Measurements from ENCODE around the gene IFT172. TPM values are rescaled to one million over a fixed set of nuclear protein-coding genes. Genes with fewer than 3 reads are reported as not detected.

IFT172 gene
- 27.2 and 33.1 TPM in 2 replicates for total RNA-seq

GRCh38 chr2:27489498-27490397, at the start of gene IFT172:
IFT172 (minus strand) TSS chr2:27489743; CDS start chr2:27489653, 90 bp downstream.

DNA sequence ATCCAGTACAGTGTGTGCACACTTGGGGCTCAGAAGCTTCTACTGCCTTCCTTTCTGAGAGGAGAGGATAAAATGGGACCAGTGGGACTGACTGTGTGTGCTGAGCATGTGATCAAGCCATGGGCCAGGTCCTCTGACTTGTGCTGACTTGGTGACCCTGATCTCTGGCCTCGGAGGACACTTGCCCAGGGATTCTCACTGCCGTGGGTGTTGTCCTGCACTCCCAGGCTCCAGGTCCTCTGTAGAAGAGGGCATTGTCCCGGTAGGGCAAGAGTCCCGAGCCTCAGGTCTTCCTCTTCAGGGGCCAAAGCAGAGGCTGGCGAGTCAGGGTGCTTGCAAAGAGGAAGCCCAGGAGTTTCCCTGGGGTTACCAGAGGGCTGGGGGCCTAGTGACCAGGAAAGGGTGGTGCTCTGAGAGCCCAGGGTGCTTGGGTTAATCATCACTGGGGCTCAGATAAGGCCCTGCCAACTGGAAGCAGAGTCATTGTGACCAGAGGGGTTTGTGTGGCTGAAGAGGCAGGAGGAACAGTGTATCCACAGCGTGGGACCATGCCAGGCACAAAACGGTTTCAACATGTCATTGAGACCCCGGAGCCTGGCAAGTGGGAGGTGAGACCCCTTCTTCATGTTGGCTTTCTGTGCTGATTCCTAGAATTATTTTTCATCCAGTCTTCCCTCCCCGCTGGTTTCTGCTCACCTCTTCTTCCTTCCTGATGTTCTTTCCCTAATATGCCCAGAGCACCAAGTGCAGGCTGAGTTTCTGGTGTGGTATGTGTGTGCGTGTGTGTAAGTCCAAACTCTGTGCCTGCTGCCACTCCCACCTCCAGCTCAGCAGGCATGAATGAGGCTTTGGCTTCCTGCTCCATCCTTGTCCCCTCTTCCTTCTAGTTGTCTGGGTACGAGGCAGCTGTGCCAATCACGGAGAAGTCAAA, 7.1 kb upstream of the IFT172 start, which contains the start of gene GCKR:
GCKR (plus strand) TSS at position 483 of the 931 bp plus-strand sequence; CDS start at position 549, 66 bp downstream.

GRCh38 chr2:27494944-27495554, 5.5 kb upstream of the IFT172 start, which contains the start of gene FNDC4:
FNDC4 (minus strand) TSS chr2:27495200; CDS start chr2:27494679, 521 bp downstream.

DNA sequence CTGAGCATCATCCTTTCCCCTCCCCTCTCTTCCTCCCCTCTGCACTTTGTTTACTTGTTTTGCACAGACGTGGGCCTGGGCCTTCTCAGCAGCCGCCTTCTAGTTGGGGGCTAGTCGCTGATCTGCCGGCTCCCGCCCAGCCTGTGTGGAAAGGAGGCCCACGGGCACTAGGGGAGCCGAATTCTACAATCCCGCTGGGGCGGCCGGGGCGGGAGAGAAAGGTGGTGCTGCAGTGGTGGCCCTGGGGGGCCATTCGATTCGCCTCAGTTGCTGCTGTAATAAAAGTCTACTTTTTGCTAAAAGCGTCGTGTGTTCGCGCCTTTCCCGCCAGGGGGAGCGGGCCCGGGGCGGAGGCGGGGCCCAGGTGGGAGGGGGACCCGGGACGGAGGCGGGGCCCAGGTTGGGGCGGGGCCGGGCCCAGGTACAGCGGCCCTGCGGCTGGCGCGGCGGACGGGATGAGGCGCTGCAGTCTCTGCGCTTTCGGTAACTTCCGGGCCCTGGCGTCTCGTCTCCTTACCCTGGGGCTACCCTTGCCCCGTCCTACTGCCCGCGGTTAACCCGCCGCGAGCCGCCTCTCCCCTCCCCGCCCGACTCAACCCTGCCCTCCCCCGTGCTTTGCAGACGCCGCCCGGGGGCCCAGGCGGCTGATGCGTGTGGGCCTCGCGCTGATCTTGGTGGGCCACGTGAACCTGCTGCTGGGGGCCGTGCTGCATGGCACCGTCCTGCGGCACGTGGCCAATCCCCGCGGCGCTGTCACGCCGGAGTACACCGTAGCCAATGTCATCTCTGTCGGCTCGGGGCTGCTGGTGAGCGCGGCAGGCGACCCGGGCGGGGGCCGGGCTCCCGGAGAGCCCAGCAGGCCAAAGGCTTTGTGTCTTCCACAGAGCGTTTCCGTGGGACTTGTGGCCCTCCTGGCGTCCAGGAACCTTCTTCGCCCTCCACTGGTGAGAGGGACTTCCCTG, 47.3 kb downstream of the IFT172 start, which contains the start of gene KRTCAP3:
KRTCAP3 (plus strand) TSS at position 424 of the 962 bp plus-strand sequence; CDS start at position 456, 32 bp downstream.

DNA sequence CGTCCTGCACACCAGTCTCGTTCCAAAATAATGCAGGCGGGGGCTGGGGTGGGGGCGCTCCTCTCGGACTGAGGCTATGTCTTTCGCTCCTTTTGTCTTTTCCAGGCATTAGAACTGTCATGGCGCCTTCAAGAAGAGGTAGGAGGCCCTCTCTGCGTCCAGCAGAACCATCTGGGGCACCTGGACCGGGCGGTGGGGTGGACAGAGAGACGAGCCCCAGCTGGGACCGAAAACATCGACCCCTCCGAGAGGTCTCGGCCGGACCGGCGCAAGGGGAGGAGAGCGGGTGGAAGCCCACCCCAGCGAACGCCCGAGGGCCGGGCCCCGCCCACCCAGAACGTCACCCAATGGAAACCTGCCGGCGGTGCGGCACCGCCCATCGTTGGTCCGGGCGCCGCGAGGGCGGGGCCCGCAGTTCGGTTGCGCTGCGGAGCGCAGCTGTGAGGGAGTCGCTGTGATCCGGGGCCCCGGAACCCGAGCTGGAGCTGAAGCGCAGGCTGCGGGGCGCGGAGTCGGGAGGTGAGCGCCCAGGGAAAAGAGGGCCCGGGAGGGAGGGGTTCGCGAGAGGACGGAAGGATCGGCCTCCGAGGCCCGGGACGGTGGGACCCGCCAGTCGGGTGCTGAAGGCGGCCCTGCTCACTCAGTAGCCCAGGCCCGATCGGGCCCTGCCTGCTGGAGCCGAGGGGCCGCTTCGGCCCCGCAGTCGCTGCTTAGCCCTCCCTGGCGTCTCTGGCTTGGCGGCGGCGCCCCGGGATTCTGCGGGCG, 61.1 kb downstream of the IFT172 start, which contains the start of gene NRBP1:
NRBP1 (plus strand) TSS at position 419 of the 765 bp plus-strand sequence. CDS start 4,643 bp downstream, outside the sequence.

DNA sequence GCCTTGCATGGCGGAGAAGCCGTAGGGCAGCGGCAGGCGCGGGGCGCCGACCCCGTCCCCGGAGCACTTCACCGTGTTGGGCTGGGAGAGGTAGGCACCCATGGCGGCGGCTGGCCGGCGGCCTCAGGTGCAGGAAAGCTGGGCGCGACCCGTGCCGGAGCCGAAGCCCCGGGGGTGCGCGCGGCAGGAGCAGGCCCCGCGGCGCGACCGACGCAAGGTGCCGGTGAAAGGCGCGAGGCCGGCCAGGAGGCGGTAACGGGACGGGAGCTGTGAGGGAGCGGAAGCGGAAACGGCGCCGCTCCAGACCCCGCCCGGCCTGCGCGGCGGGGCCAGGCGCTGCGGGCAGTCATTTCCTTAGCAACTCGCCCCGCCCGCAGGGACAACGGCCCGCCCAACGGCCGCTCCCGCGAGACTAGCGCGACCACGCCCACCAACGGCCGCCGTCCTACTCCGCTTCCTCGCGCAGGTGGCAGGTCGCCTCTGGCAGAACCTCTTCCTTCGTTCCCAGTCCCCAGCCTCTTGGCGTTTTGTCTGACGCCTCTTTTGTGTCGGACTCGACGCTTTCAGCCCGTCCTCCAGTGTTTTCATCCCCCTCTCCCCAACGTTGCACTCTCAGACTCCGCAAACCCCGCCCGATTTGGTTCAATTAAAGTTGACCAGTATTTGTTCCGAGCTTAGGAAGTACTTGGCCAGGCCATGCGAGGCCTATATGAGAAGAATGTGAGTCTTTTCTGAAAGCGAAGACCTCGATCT, 80.0 kb downstream of the IFT172 start, which contains the start of gene PPM1G:
PPM1G (minus strand) TSS at position 271 of the 753 bp plus-strand sequence; CDS start at position 102, 169 bp downstream.

Other genes starting within 250 kb of the IFT172 start
- under 0.01 TPM in 1 of 2 replicates, not detected in the other for gene SLC30A3, start 226.7 kb downstream of the IFT172 start, total RNA-seq
- not detected in 2 replicates for gene DNAJC5G, start 214.3 kb downstream of the IFT172 start, total RNA-seq
- gene TRIM54, start 207.3 kb downstream of the IFT172 start, total RNA-seq = 0.14 TPM in 1 of 2 replicates, not detected in the other
- 0.14 and 0.83 TPM in 2 replicates for gene UCN, start 181.3 kb downstream of the IFT172 start, total RNA-seq
- gene MPV17, start 166.6 kb downstream of the IFT172 start, total RNA-seq = 59.4 and 68.0 TPM in 2 replicates
- gene GTF3C2, start 133.0 kb downstream of the IFT172 start, total RNA-seq = 18.2 and 21.4 TPM in 2 replicates
- 30.0 and 33.3 TPM in 2 replicates for gene EIF2B4, start 119.4 kb downstream of the IFT172 start, total RNA-seq
- gene SNX17, start 119.1 kb downstream of the IFT172 start, total RNA-seq = 138 and 143 TPM in 2 replicates
- gene ZNF513, start 109.0 kb downstream of the IFT172 start, total RNA-seq = 6.5 and 7.0 TPM in 2 replicates
- gene PPM1G, start 80.2 kb downstream of the IFT172 start, total RNA-seq = 63.6 and 67.7 TPM in 2 replicates
- gene NRBP1, start 61.1 kb downstream of the IFT172 start, total RNA-seq = 89.6 and 102 TPM in 2 replicates
- gene KRTCAP3, start 47.4 kb downstream of the IFT172 start, total RNA-seq = 0.18 TPM in 1 of 2 replicates, not detected in the other
- gene FNDC4, start 5.5 kb upstream of the IFT172 start, total RNA-seq = 11.9 and 14.0 TPM in 2 replicates
- gene GCKR, start 7.1 kb upstream of the IFT172 start, total RNA-seq = 0.14 and 0.55 TPM in 2 replicates
- 11.1 and 12.4 TPM in 2 replicates for gene ZNF512, start 93.3 kb upstream of the IFT172 start, total RNA-seq
- gene CCDC121, start 139.3 kb upstream of the IFT172 start, total RNA-seq = 1.3 TPM in 2 replicates
- gene GPN1, start 139.3 kb upstream of the IFT172 start, total RNA-seq = 22.6 and 26.2 TPM in 2 replicates
- 13.9 and 16.5 TPM in 2 replicates for gene SUPT7L, start 173.9 kb upstream of the IFT172 start, total RNA-seq
- gene SLC4A1AP, start 174.1 kb upstream of the IFT172 start, total RNA-seq = 24.0 and 25.6 TPM in 2 replicates

Data from smooth muscle cell of bladder (primary cell).